H9 (cell line): Measurements from ENCODE around the gene CDK14. TPM values are rescaled to one million over a fixed set of nuclear protein-coding genes. Genes with fewer than 3 reads are reported as not detected.
A peak's percentile ranks its signal among the peaks of the same experiment; 100 is the strongest.

Experiments
- DNase-seq: peaks from one replicate; pipeline ENCODE4 v3.0.0-alpha.2; 2017
- H2AFZ ChIP-seq: one replicate; pipeline ENCODE4 v1.6.1; 2013; ENCODE audit warnings: mild to moderate bottlenecking, low read length, control low read depth, moderate library complexity
- H2AK5ac ChIP-seq: 2 replicates; pipeline ENCODE4 v1.6.1; 2013; ENCODE audit warnings: low read length, control low read depth, mixed read lengths; ENCODE audit not compliant: insufficient read length
- H2BK120ac ChIP-seq: one replicate; pipeline ENCODE4 v1.6.1; 2013; ENCODE audit warnings: low read depth, mild to moderate bottlenecking, low read length, control low read depth, inconsistent platforms; ENCODE audit not compliant: poor library complexity, severe bottlenecking
- H2BK12ac ChIP-seq: 2 replicates; pipeline ENCODE4 v1.6.1; 2013; ENCODE audit warnings: low read length, control low read depth, mixed read lengths, low read depth; ENCODE audit not compliant: insufficient read length
- H2BK15ac ChIP-seq: 2 replicates; pipeline ENCODE4 v1.6.1; 2013; ENCODE audit warnings: low read depth, low read length, control low read depth
- H2BK20ac ChIP-seq: one replicate; pipeline ENCODE4 v1.6.1; 2013; ENCODE audit warnings: low read depth, mild to moderate bottlenecking, low read length, control low read depth, inconsistent platforms; ENCODE audit not compliant: poor library complexity, severe bottlenecking
- H2BK5ac ChIP-seq: 2 replicates; pipeline ENCODE4 v1.6.1; 2013; ENCODE audit warnings: low read length, control low read depth, mixed read lengths; ENCODE audit not compliant: insufficient read length
- H3K14ac ChIP-seq: 2 replicates; pipeline ENCODE4 v1.6.1; 2013; ENCODE audit warnings: low read length, control low read depth; ENCODE audit not compliant: insufficient read depth
- H3K18ac ChIP-seq: 2 replicates; pipeline ENCODE4 v1.6.1; 2013; ENCODE audit warnings: low read depth, mild to moderate bottlenecking, mixed read lengths, low read length, control low read depth; ENCODE audit not compliant: insufficient read length
- H3K23ac ChIP-seq: 2 replicates; pipeline ENCODE4 v1.6.1; 2013; ENCODE audit warnings: low read length, control low read depth, mixed read lengths, low read depth; ENCODE audit not compliant: insufficient read length
- H3K23me2 ChIP-seq: 2 replicates; pipeline ENCODE4 v1.6.1; 2013; ENCODE audit warnings: low read depth, mild to moderate bottlenecking, mixed read lengths, low read length, control low read depth; ENCODE audit not compliant: insufficient read length, poor library complexity, severe bottlenecking
- H3K27ac ChIP-seq: 2 replicates; pipeline ENCODE4 v1.5.1; 2013; ENCODE audit warnings: low read length, control low read depth, mixed read lengths, low read depth; ENCODE audit not compliant: insufficient read length
- H3K27me3 ChIP-seq: 2 replicates; pipeline ENCODE4 v1.6.1; 2013; ENCODE audit warnings: low read length, control low read depth, inconsistent platforms; ENCODE audit not compliant: insufficient read depth
- H3K4ac ChIP-seq: 2 replicates; pipeline ENCODE4 v1.6.1; 2013; ENCODE audit warnings: low read depth, mild to moderate bottlenecking, control low read depth, inconsistent platforms, low read length, moderate library complexity
- H3K4me1 ChIP-seq: 2 replicates; pipeline ENCODE4 v1.6.1; 2013; ENCODE audit warnings: low read length, control low read depth, inconsistent platforms; ENCODE audit not compliant: insufficient read depth
- H3K4me2 ChIP-seq: 2 replicates; pipeline ENCODE4 v1.6.1; 2013; ENCODE audit warnings: low read length, control low read depth, mixed read lengths; ENCODE audit not compliant: insufficient read length, insufficient read depth
- H3K56ac ChIP-seq: 2 replicates; pipeline ENCODE4 v1.6.1; 2013; ENCODE audit warnings: low read depth, mild to moderate bottlenecking, mixed read lengths, low read length, control low read depth; ENCODE audit not compliant: insufficient read length
- H3K79me1 ChIP-seq: 2 replicates; pipeline ENCODE4 v1.6.1; 2013; ENCODE audit warnings: low read depth, mild to moderate bottlenecking, moderate library complexity, low read length, control low read depth, inconsistent platforms; ENCODE audit not compliant: insufficient read depth, poor library complexity, severe bottlenecking
- H3K79me2 ChIP-seq: 2 replicates; pipeline ENCODE4 v1.6.1; 2013; ENCODE audit warnings: low read length, control low read depth, inconsistent platforms; ENCODE audit not compliant: insufficient read depth
- H3K9ac ChIP-seq: 2 replicates; pipeline ENCODE4 v1.6.1; 2013; ENCODE audit warnings: low read length, control low read depth, mixed read lengths; ENCODE audit not compliant: insufficient read length; ENCODE audit errors: extremely low read depth
- H3K9me3 ChIP-seq: one replicate; pipeline ENCODE4 v1.6.1; 2013; ENCODE audit warnings: low read depth, low read length, inconsistent platforms; ENCODE audit not compliant: control insufficient read depth
- H3T11ph ChIP-seq: one replicate; pipeline ENCODE4 v1.6.1; 2013; ENCODE audit warnings: mild to moderate bottlenecking, low read length, control low read depth, inconsistent platforms
- H4K20me1 ChIP-seq: one replicate; pipeline ENCODE4 v1.6.1; 2013; ENCODE audit not compliant: control insufficient read depth, insufficient read length, insufficient read depth
- H4K5ac ChIP-seq: 2 replicates; pipeline ENCODE4 v1.6.1; 2013; ENCODE audit warnings: low read depth, mild to moderate bottlenecking, mixed read lengths, low read length, control low read depth; ENCODE audit not compliant: insufficient read length
- H4K8ac ChIP-seq: replicated peaks from 2 replicates; pipeline ENCODE4 v1.6.1; 2013; ENCODE audit warnings: low read length, control low read depth, mixed read lengths, low read depth; ENCODE audit not compliant: insufficient read length
- H4K91ac ChIP-seq: 2 replicates; pipeline ENCODE4 v1.6.1; 2013; ENCODE audit warnings: low read depth, mild to moderate bottlenecking, moderate library complexity, mixed read lengths, low read length, control low read depth; ENCODE audit not compliant: insufficient read length
- H3K27ac Mint-ChIP-seq, 3 experiments: 2 replicates in 2 of 3; 3 replicates in 1 of 3; pipeline ENCODE4 v1.8.0; 2020 to 2021; ENCODE audit warnings: mixed read lengths in 3 of 3, mild to moderate bottlenecking in 1 of 3, moderate library complexity in 1 of 3
- H3K27me3 Mint-ChIP-seq: 2 replicates; pipeline ENCODE4 v1.8.0; 2021; ENCODE audit warnings: low read depth, mild to moderate bottlenecking, moderate library complexity, mixed read lengths
- H3K36me3 Mint-ChIP-seq, 3 experiments: 2 replicates in 2 of 3; 3 replicates in 1 of 3; pipeline ENCODE4 v1.8.0; 2020 to 2021; ENCODE audit warnings: low read depth in 3 of 3, mixed read lengths in 3 of 3; ENCODE audit not compliant: insufficient read depth in 1 of 3
- H3K4me1 Mint-ChIP-seq, 2 experiments: 2 replicates each; pipeline ENCODE4 v1.8.0; 2020; ENCODE audit warnings: mixed read lengths in 2 of 2
- H3K4me3 Mint-ChIP-seq, 2 experiments: 2 replicates in 1 of 2; 3 replicates in 1 of 2; pipeline ENCODE4 v1.8.0; 2020 to 2021; ENCODE audit warnings: mild to moderate bottlenecking in 2 of 2, mixed read lengths in 2 of 2, moderate library complexity in 1 of 2
- H3K9me3 Mint-ChIP-seq, 2 experiments: 2 replicates in 1 of 2; 3 replicates in 1 of 2; pipeline ENCODE4 v1.8.0; 2020; ENCODE audit warnings: mild to moderate bottlenecking in 2 of 2, mixed read lengths in 2 of 2, moderate library complexity in 1 of 2
- WGBS: extraction: QIAGEN DNeasy Blood & Tissue Kit; methylation state at CpG from one replicate; pipeline ENCODE4 v1.1.7; 2013; ENCODE audit warnings: missing lambda C conversion rate, low lambda C conversion rate, mixed read lengths; ENCODE audit not compliant: insufficient read length; ENCODE audit errors: extremely low coverage; 5-methylcytosine and 5-hydroxymethylcytosine counted together
- total RNA-seq: library from RNA; stranded (reverse); gene quantifications from 2 replicates; pipeline ENCODE4 v1.2.1, GENCODE V29; 2021
- TF ChIP-seq, protein P1 (sequence below): fragments of 200-600 bp; sonication (generic); conservative IDR thresholded peaks from 3 replicates; pipeline ENCODE4 v1.8.0; 2021; ENCODE audit warnings: antibody characterized with exemption, mild to moderate bottlenecking

The CDK14 gene
- total RNA-seq, 1 experiment from 2014 or later = 23.9 TPM

- no peak for DNase-seq
- Histone ChIP-seq H2BK12ac (no peak overlapping the region), H3K27me3 (peaks cover 4% of the 10 kb centered on the region; the same call in 1 of the 2 replicates), H3K14ac (no peak overlapping the region), H2BK5ac (no peak overlapping the region), H3K56ac (no peak overlapping the region), H3K4me1 (peaks cover 15% of the 10 kb centered on the region; the same call in 1 of the 2 replicates), H2AK5ac (no peak overlapping the region), H2BK120ac (no peak overlapping the region), H3K18ac (no peak overlapping the region), H4K91ac (no peak overlapping the region), H4K20me1 (no peaks in the 10 kb centered on the region), H3K23me2 (no peaks in the 10 kb centered on the region), H3K4me2 (no peak overlapping the region), H3K79me1 (no peaks in the 10 kb centered on the region), H2AFZ (no peak overlapping the region), H4K5ac (no peak overlapping the region), H3K23ac (no peak overlapping the region), H4K8ac (no peak overlapping the region), H3K4ac (no peak overlapping the region), H3K79me2 (no peaks in the 10 kb centered on the region), H2BK20ac (no peak overlapping the region), H3K9ac (no peak overlapping the region), H3K9me3 (no peaks in the 10 kb centered on the region), H3K27ac (no peak overlapping the region), H3T11ph (no peak overlapping the region), H2BK15ac (no peak overlapping the region)
- H3K9me3 Mint-ChIP-seq = no peaks in the 10 kb centered on the region
- no CpG with 5 or more reads among the region's 2 CpGs for WGBS
- peaks cover 34 to 36% of the 10 kb centered on the region in 2 experiments for H3K4me1 Mint-ChIP-seq
- H3K36me3 Mint-ChIP-seq = no peaks in the 10 kb centered on the region
- no peak overlapping the region for H3K27ac Mint-ChIP-seq
- TF ChIP-seq, protein P1, sequence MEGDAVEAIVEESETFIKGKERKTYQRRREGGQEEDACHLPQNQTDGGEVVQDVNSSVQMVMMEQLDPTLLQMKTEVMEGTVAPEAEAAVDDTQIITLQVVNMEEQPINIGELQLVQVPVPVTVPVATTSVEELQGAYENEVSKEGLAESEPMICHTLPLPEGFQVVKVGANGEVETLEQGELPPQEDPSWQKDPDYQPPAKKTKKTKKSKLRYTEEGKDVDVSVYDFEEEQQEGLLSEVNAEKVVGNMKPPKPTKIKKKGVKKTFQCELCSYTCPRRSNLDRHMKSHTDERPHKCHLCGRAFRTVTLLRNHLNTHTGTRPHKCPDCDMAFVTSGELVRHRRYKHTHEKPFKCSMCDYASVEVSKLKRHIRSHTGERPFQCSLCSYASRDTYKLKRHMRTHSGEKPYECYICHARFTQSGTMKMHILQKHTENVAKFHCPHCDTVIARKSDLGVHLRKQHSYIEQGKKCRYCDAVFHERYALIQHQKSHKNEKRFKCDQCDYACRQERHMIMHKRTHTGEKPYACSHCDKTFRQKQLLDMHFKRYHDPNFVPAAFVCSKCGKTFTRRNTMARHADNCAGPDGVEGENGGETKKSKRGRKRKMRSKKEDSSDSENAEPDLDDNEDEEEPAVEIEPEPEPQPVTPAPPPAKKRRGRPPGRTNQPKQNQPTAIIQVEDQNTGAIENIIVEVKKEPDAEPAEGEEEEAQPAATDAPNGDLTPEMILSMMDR = peak; percentile 56
- H3K4me3 Mint-ChIP-seq = no peak overlapping the region
- H3K27me3 Mint-ChIP-seq = peaks cover 28% of the 10 kb centered on the region
Observed at GRCh38 chr7:91046322-91047089, 450.4 kb downstream of the CDK14 start.
